Measurements from ENCODE around the gene LPAR5. TPM values are rescaled to one million over a fixed set of nuclear protein-coding genes. Genes with fewer than 3 reads are reported as not detected.

LPAR5 gene
- total RNA-seq, 1 experiment from 2014 or later = 0.22 TPM

GRCh38 chr12:6684609-6685008 lies 48.9 kb upstream of the LPAR5 start:
- Histone ChIP-seq H3K4ac (ENCODE audit: low read depth, low read length) (no peak overlapping the region), H2BK5ac (ENCODE audit: insufficient read length, low read length) (no peak overlapping the region)
- no CpG with 5 or more reads among the region's 6 CpGs for WGBS (ENCODE audit: extremely low coverage, insufficient read length, low lambda C conversion rate)

More at GRCh38 chr12:6684609-6685008, 48.9 kb upstream of the LPAR5 start:
- H4K91ac ChIP-seq (ENCODE audit: insufficient read length, low read depth, low read length) = no peak overlapping the region
- H3K27me3 ChIP-seq (ENCODE audit: insufficient read depth, low read length) = no peaks in the 10 kb centered on the region
- no peaks in the 10 kb centered on the region for H3K9me3 ChIP-seq (ENCODE audit: control insufficient read depth, low read depth, low read length)
- H3T11ph ChIP-seq (ENCODE audit: low read length) = no peak overlapping the region
- no peaks in the 10 kb centered on the region for H4K20me1 ChIP-seq (ENCODE audit: control insufficient read depth, insufficient read depth, insufficient read length)
- H3K23ac ChIP-seq (ENCODE audit: insufficient read length, low read depth, low read length) = no peak overlapping the region
- no peak overlapping the region for H2BK15ac ChIP-seq (ENCODE audit: low read depth, low read length)
- H3K23me2 ChIP-seq (ENCODE audit: insufficient read length, low read depth, low read length, poor library complexity, severe bottlenecking) = peaks cover 8% of the 10 kb centered on the region
- Mint-ChIP-seq H3K36me3 (ENCODE audit: insufficient read depth in 1 of 3, low read depth in 3 of 3) (peaks cover 5 to 34% (median 23%) of the 10 kb centered on the region in 3 experiments; a peak in 5 of 7 replicates), H3K4me1 (peaks cover 14 to 21% of the 10 kb centered on the region in 2 experiments), H3K27ac (peak overlapping the region in 1 of 3 experiments; percentile 33; a peak in 1 of 7 replicates), H3K27me3 (ENCODE audit: low read depth) (no peaks in the 10 kb centered on the region), H3K9me3 (no peaks in the 10 kb centered on the region), H3K4me3 (no peak overlapping the region)
- no peaks in the 10 kb centered on the region for H3K4me1 ChIP-seq (ENCODE audit: insufficient read depth, low read length)
- no peak overlapping the region for H3K18ac ChIP-seq (ENCODE audit: insufficient read length, low read depth, low read length)
- no peak overlapping the region for H3K27ac ChIP-seq (ENCODE audit: insufficient read length, low read depth, low read length)
- peaks cover 27% of the 10 kb centered on the region; the same call in 1 of the 2 replicates for H3K79me2 ChIP-seq (ENCODE audit: insufficient read depth, low read length)
- no peak overlapping the region for H3K9ac ChIP-seq (ENCODE audit: extremely low read depth, insufficient read length, low read length)
- H3K79me1 ChIP-seq (ENCODE audit: insufficient read depth, low read depth, low read length, poor library complexity, severe bottlenecking) = peaks cover 10% of the 10 kb centered on the region
- H3K56ac ChIP-seq (ENCODE audit: insufficient read length, low read depth, low read length) = no peak overlapping the region
- H3K4me2 ChIP-seq (ENCODE audit: insufficient read depth, insufficient read length, low read length) = no peak overlapping the region
- TF ChIP-seq, protein P1, sequence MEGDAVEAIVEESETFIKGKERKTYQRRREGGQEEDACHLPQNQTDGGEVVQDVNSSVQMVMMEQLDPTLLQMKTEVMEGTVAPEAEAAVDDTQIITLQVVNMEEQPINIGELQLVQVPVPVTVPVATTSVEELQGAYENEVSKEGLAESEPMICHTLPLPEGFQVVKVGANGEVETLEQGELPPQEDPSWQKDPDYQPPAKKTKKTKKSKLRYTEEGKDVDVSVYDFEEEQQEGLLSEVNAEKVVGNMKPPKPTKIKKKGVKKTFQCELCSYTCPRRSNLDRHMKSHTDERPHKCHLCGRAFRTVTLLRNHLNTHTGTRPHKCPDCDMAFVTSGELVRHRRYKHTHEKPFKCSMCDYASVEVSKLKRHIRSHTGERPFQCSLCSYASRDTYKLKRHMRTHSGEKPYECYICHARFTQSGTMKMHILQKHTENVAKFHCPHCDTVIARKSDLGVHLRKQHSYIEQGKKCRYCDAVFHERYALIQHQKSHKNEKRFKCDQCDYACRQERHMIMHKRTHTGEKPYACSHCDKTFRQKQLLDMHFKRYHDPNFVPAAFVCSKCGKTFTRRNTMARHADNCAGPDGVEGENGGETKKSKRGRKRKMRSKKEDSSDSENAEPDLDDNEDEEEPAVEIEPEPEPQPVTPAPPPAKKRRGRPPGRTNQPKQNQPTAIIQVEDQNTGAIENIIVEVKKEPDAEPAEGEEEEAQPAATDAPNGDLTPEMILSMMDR (conservative IDR thresholded peaks at IDR 0.05) = peak; percentile 84
- H3K14ac ChIP-seq (ENCODE audit: insufficient read depth, low read length) = no peak overlapping the region
- H2BK120ac ChIP-seq (ENCODE audit: low read depth, low read length, poor library complexity, severe bottlenecking) = no peak overlapping the region
- H2BK20ac ChIP-seq (ENCODE audit: low read depth, low read length, poor library complexity, severe bottlenecking) = no peak overlapping the region
- H2BK12ac ChIP-seq (ENCODE audit: insufficient read length, low read depth, low read length) = no peak overlapping the region
- no peak overlapping the region for H4K8ac ChIP-seq (replicated peaks; ENCODE audit: insufficient read length, low read depth, low read length)
- no peak overlapping the region for H2AK5ac ChIP-seq (ENCODE audit: insufficient read length, low read length)
- no peak overlapping the region for H2AFZ ChIP-seq (ENCODE audit: low read length)
- H4K5ac ChIP-seq (ENCODE audit: insufficient read length, low read depth, low read length) = no peak overlapping the region
- DNase-seq = no peak

All from H9 (cell line).